ENCODE results near the gene NATD1. TPM values are rescaled to one million over a fixed set of nuclear protein-coding genes. Genes with fewer than 3 reads are reported as not detected.

NATD1 gene
- total RNA-seq, 1 donor from 2014 or later: 15.2 TPM

DNA sequence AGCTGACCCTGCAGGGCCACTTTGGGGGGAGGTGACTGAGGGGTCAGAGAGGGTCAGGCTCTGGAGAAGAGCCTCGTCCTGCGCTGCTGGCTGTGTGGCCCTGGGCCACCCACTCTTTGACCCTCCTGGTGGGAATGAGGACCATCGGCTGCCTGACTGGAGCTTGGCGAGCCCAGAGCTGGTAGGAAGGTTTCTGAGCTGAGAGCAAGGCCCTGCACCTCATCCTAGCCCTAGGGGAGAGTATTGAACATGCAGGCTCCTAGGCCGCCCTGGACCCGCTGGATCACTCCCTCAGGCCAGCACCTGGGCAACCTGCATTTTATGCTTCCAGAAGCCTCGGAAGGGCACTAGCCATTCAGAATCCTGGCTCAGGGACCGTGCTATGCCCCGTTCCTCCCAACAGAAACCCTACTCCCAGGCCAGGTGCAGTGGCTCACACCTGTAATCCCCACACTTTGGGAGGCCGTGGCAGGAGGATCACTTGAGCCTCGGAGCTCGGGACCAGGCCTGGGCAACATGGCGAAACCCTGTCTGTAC, 45.8 kb upstream of the NATD1 start:
- TF ChIP-seq CTCF (IDR thresholded peaks at IDR 0.05; ENCODE audit: insufficient read depth, low read length, poor library complexity, severe bottlenecking): no peak
- H3K27me3 ChIP-seq (ENCODE audit: control insufficient read depth, insufficient read depth, low read length): no peaks in the 10 kb centered on the region
- no peak for DNase-seq (ENCODE audit: low read depth)
- no peak overlapping the region for H3K4me3 ChIP-seq (ENCODE audit: low read depth, low read length)
- no peaks in the 10 kb centered on the region for H3K36me3 ChIP-seq (ENCODE audit: control insufficient read depth, insufficient read depth, low read length)

- Histone ChIP-seq H3K4me3 (ENCODE audit: low read depth, low read length) (no peak overlapping the region), H3K27me3 (ENCODE audit: control insufficient read depth, insufficient read depth, low read length) (no peaks in the 10 kb centered on the region), H3K36me3 (ENCODE audit: control insufficient read depth, insufficient read depth, low read length) (no peaks in the 10 kb centered on the region)
- no peak for TF ChIP-seq CTCF (IDR thresholded peaks at IDR 0.05; ENCODE audit: insufficient read depth, low read length, poor library complexity, severe bottlenecking)
- no peak for DNase-seq (ENCODE audit: low read depth)
These were observed 45.1 kb upstream of the NATD1 start for GRCh38 chr17:21298056-21298982.

DNA sequence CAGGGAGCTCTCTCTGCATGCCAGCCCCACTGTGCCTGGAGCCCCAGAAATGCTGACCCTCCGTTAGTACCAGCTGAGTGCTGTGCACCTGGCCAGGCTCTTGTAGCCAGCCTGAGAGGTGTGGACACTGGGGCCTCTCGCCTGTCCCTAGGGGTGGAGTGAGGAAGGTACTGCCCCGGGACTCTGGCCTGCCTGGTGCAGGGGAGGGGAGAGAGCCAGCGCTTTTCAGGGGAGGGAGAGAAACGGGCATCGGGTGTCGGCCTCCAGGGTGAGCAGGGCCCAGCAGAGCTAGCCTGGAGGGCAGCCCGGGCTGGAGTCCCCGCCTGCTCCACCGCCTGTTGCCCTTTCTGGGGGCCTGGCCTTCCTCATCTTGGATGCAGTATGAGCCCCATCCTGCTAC, 44.4 kb upstream of the NATD1 start:
- TF ChIP-seq CTCF (IDR thresholded peaks at IDR 0.05; ENCODE audit: insufficient read depth, low read length, poor library complexity, severe bottlenecking): no peak
- no peak overlapping the region for H3K4me3 ChIP-seq (ENCODE audit: low read depth, low read length)
- H3K36me3 ChIP-seq (ENCODE audit: control insufficient read depth, insufficient read depth, low read length): no peaks in the 10 kb centered on the region
- H3K27me3 ChIP-seq (ENCODE audit: control insufficient read depth, insufficient read depth, low read length): no peaks in the 10 kb centered on the region
- no peak for DNase-seq (ENCODE audit: low read depth)

- no peaks in the 10 kb centered on the region for H3K36me3 ChIP-seq (ENCODE audit: control insufficient read depth, insufficient read depth, low read length)
- no peak overlapping the region for H3K4me3 ChIP-seq (ENCODE audit: low read depth, low read length)
- no peak for TF ChIP-seq CTCF (IDR thresholded peaks at IDR 0.05; ENCODE audit: insufficient read depth, low read length, poor library complexity, severe bottlenecking)
- no peak for DNase-seq (ENCODE audit: low read depth)
- no peaks in the 10 kb centered on the region for H3K27me3 ChIP-seq (ENCODE audit: control insufficient read depth, insufficient read depth, low read length)
These were observed 43.9 kb upstream of the NATD1 start for GRCh38 chr17:21297026-21297520.

DNA sequence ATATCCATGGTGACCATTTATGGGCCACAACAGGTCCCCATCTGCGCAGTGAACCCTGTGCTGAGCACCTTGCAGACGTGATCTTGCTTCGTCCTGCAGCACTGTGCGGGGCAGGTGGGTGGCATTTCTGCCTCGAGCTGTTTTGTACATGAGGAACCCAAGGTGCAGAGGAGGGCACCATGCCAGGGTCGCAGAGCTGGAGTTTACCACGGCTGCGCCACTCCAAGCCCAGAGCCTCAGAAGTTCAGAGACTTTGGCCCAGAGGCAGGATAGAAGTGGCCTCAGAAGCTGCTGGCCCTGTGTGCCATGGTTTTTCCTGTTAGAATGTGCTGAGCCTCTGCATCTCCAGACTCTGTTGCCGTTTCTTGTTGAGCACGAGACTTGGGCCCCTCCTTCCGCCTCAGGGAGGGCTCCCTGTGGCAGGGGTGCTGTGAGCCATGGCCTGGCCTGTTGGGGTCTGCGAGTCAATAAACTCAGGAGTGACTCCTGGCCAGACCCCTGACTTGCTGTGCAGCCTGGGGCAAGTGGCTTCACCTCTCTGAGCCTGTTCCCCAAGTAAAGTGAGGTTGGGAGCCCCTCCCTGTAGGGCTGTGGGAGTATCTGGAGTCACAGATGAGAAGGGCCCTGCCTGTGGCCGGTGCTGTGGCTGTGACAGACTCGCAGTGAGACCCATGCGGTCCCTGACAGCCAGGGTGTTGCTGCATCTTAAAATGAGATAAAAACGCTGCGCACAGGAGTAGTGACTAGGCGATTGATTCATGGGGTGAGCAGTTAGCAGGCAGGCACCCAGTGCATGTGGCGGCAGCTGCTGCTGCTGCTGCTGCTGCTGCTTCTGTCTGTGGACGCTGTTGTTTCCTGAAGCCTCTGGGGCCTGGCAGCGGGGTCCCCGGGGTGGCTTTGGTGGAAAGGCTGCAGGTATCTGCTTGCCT, 43.2 kb upstream of the NATD1 start:
- TF ChIP-seq CTCF (IDR thresholded peaks at IDR 0.05; ENCODE audit: insufficient read depth, low read length, poor library complexity, severe bottlenecking): no peak
- no peaks in the 10 kb centered on the region for H3K36me3 ChIP-seq (ENCODE audit: control insufficient read depth, insufficient read depth, low read length)
- no peak for DNase-seq (ENCODE audit: low read depth)

More for the DNA sequence above, 43.2 kb upstream of the NATD1 start:
- no peak overlapping the region for H3K4me3 ChIP-seq (ENCODE audit: low read depth, low read length)
- H3K27me3 ChIP-seq (ENCODE audit: control insufficient read depth, insufficient read depth, low read length): no peaks in the 10 kb centered on the region
